Hindlimb muscle (tissue), 1 donor: ENCODE data around the gene CDH3. TPM values are rescaled to one million over a fixed set of nuclear protein-coding genes. Genes with fewer than 3 reads are reported as not detected.

Experiments used
- DNase-seq: peaks from one replicate; pipeline ENCODE4 v3.0.0-alpha.2; 2013
- polyA plus RNA-seq: library from polyadenylated mRNA; unstranded; fragments of 120-200 nt; gene quantifications from one replicate; pipeline ENCODE4 v1.2.1, GENCODE V29; 2013; ENCODE audit not compliant: insufficient read length

CDH3 gene
- 1.1 TPM for polyA plus RNA-seq

GRCh38 chr16:68644715-68645493 lies at the start of gene CDH3:
Gene CDH3 (plus strand): TSS chr16:68645310. CDS start chr16:68645380, 70 bp downstream.
- DNase-seq = no peak

GRCh38 chr16:68596266-68596665 lies 48.8 kb upstream of the CDH3 start:
- DNase-seq = no peak

GRCh38 chr16:68599586-68599985 lies 45.5 kb upstream of the CDH3 start:
- DNase-seq = no peak

GRCh38 chr16:68605746-68606145 lies 39.4 kb upstream of the CDH3 start:
- no peak for DNase-seq

DNA sequence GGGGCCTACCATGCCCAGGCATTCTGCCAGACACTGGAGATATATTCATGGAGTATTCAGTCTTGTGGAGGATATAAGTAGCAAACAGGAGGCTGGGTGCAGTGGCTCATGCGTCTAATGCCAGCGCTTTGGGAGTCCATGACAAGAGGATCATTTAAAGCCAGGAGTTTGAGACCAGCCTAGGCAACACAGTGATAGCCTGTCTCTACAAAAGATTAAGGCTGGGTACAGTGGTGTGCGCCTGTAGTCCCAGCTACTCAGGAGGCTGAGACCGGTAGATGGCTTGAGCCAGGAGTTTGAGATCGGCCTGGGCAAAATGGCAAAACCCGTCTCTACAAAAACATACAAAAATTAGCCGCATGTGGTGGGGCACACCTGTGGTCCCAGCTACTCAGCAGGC lies 37.7 kb upstream of the CDH3 start:
- no peak for DNase-seq

DNA sequence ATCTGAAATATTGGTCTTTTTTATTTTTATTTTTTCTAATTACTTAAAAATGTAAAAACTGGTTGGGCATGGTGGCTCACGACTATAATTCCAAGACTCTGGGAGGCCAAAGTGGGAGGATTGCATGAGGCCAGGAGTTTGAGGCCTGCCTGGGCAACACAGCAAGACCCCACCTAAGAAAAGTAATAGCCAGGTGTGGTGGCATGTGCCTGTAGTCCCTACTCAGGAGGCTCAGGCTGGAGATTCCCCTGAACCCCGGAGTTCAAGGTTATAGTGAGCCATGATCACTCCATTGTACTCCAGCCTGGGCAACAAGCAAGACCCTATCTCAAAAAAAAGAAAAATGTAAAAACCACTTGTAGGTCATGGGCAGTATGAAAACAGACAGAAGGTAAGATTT lies 36.8 kb upstream of the CDH3 start:
- no peak for DNase-seq

- DNase-seq = no peak
These were observed 32.1 kb upstream of the CDH3 start for GRCh38 chr16:68612996-68613395.

- DNase-seq = no peak
These were observed 27.4 kb upstream of the CDH3 start for GRCh38 chr16:68617734-68618133.

- no peak for DNase-seq
These were observed 18.6 kb upstream of the CDH3 start for GRCh38 chr16:68626557-68626956.

GRCh38 chr16:68627951-68628425 lies 17.1 kb upstream of the CDH3 start:
- no peak for DNase-seq

GRCh38 chr16:68629351-68629910 lies 15.7 kb upstream of the CDH3 start:
- DNase-seq = no peak

DNA sequence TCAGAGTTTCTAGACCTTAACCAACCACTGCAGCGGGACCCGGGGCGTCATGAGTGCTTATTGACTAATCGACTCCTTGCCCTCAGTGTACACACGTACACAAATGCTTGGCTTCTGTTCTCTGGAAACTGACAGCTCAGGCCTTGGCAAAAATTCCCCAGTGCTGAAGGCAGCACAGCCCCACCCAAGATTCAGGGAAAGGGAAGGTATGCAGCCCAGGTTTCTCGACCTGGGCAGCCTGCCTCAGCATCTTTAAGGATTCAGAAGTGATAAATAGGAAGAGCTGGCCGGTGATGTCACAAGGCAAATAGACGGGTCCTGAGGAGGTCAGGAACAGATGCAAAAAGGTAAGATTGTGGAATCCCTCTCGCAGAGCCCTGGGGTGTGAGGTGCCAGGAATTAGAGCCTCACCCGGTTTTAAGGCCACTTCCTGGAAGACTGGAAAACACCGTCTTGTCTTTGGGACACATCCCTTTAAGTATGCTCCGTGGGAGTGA lies 9.0 kb upstream of the CDH3 start:
- DNase-seq = no peak

- DNase-seq = no peak
These were observed 8.3 kb upstream of the CDH3 start for GRCh38 chr16:68636818-68637217.

DNA sequence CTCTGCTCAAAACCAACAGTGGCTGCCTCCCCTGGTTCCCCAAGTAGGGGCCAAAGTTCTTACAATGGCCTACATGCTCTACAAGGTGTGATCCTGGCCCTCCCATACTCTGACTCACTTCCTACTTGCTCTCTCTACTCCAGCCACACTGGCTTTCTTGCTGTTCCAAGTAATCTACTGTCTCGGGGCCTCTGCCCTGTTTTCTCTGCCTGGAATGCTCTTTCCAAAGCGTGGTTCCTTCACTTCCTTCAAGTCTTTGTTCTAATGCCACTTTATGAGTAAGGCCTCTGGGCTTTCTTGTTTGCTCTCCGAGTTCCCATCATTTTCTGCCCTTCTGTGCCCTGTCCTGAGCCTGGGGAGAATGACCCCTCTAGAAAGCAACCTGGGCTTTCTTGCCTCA lies 4.1 kb upstream of the CDH3 start:
- no peak for DNase-seq

DNA sequence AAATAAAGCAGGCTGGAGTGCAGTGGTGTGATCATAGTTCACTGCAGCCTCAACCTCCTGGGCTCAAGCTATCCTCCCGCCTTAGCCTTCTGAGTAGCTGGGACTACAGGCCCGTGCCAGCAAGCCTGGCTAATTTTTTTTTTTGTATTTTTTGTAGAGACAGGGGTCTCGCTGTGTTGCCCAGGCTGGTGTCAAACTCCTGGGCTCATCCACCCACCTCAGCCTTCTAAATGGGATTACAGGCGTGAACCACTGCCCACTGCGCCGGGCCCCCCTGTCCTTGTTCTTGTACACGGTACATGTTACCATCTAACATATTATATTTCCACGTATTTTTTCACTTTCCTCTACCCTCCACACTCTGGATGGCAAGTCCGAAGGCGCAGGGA lies 3.1 kb upstream of the CDH3 start:
- DNase-seq = no peak

DNA sequence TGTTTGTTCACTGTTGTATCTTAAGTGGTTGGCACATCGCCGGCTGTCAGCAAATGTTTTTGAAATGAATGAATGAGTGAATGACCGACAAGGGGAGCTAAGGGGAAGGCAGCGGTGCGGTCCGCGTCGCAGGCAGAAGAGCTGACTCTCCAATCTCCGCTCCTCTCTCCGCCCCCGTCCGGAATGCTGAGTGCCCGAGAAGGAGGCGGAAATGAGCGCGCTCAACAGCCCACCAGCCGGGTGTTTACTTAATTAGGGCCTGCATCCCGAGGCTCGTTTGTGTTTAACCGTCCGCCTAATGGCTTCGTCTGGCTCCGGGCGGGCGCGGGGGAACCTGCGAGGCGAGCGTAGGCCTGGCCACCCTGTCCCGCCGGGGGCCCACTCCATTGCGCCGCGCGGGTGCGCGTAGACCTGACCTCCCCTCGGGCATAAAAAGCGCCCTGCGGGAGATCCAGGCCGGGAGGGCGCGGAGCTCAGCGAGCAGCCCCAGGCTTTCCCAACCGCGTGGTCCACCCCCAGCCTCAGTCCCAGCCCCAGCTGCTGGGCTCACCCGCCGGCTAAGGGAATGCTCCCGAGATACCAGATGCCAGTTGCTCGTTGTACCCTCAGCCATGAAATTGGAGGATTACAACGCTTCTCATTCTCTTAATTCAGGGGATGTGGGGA lies 2.5 kb upstream of the CDH3 start:
- no peak for DNase-seq

DNA sequence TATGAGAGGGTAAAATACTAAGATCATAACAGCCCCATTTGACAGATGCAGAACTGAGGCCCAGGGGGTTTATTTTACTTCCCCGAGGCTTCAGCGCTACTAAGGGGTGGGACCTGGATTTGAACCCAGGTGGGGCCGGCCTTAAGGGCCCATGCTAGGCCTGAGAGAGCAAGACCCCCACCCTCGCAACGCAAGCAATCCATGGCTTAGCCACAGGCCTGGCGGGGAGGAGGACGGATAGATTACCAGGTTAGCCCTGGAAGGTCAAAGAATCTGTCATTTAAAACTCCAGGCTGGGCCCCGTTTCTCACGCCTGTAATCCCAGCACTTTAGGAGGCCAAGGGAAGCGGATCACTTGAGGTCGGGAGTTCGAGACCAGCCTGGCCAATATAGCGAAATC lies 1.9 kb upstream of the CDH3 start:
- no peak for DNase-seq

DNA sequence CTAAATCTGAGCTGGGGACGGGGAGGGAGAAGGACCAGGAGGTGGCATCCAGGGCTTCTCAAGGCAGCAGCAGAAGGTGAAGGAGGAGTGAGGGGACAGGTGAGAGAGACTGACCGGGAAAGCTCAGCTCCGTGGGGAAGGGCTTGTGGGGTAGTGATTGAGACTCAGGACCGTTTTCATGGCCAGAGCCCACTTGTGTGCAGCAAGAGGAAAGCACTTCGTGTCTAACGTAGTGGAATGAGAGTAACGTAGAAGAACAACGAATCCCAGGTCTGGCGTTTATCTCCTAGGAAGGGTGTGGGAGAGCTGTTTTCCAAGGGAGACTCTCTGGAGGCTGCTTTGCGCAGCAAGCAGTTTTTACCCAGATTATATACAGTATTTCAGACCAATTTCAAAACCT lies 1.3 kb upstream of the CDH3 start:
- DNase-seq = no peak

- DNase-seq = no peak
These were observed 814 bp upstream of the CDH3 start for GRCh38 chr16:68644296-68644695.

DNA sequence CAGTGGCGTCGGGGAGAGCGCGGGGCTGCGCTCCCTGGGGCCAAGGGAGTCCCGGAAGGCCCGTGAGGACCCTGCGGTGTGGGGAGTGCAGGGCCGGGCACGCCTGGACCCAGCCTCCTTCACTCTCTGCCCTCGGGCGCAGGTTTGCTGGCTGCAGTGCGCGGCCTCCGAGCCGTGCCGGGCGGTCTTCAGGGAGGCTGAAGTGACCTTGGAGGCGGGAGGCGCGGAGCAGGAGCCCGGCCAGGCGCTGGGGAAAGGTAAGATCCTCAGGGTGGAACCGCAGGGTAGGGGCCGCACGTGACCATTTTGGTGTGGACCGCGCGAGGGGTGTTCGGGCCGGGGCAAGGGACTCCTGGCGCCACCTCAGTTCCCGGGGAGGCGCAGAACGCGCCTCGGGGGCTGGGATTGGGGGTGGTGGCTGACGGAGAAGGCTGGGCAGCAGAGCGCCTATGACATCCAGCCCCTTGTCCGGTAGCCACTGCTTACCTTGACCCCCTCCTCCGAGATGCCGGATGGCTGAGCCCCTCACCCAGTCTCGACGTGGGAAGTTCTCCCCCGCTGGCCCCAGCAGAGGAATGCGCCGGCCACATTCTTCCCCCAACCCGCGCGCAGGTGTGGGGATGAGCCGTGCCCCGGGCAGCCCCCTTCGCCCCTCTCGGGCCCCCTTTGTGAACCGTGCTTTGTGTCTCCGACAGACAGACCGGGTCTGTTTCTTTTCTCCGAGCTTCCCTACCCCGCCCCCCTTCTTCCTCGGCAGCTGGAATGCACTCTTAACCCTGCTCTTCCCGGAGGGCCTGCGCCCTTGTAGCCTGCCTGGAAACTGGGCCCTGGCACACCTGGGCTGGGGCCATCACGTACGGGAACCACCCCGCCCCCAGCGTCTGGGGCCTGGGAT lies 631 bp downstream of the CDH3 start:
- no peak for DNase-seq

DNA sequence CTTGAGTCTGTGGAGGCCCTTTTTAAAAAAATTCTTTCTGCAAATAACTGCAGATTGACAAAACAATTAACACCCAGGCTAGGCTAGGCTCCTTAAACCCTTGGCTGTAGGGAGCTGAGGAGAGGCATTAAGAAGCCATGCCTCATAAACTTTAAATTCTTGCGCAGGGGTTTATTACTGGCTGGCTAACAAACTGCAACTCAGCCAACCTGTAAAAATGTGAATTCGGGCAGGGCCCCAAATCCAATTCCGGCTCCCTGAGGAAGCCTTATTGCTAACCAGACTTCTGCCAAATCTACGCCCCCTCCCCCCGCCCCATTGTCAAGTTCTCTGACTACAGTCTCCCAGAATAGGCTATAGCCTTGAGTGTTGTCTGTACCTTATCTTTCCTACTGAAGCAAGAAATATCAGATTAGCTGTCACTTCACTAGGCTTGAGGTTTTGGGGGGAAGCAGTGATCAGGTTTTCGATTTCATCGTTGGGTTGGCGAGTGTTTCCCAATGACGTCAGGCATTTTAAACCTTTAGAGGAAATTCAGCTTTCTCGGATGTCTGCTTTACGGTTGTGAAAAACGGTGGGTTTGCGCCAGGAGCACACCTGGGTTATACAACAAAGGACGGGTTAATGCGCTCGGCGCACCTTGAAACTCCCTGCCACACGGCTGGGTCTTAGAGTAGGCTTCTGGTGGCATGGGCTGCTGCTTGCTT lies 2.0 kb downstream of the CDH3 start:
- no peak for DNase-seq

- DNase-seq = no peak
These were observed 6.0 kb downstream of the CDH3 start for GRCh38 chr16:68651136-68651535.
